ENCODE measurements around the gene TACC2.

TACC2 gene

DNA sequence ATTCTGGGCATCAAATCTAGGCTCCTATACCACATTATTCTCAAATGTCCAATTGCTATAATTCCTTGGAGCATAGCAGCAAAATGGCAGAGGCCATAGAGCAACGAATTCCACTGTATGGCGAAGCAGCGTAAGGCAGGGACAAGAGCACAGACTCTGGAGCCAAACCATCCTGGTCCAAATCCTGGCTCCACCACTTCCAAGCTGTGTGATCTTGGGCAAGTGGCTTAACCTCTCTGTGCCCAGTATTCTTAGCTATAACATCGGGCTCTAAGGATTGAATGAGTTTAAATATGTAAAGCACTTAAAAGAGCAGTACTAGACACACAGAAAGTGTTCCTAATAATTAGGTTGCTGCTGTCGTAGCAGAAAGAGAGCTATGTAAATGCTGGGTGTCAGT is 56.2 kb downstream of the TACC2 start:
- no peak overlapping the region for H2AFZ ChIP-seq (ENCODE audit: low read depth)
- H3K4me1 ChIP-seq (ENCODE audit: low read depth, poor library complexity, severe bottlenecking): no peaks in the 10 kb centered on the region
- H3K36me3 ChIP-seq (ENCODE audit: insufficient read depth): no peaks in the 10 kb centered on the region
- no peak overlapping the region for H3K9ac ChIP-seq
- TF ChIP-seq, protein P1, sequence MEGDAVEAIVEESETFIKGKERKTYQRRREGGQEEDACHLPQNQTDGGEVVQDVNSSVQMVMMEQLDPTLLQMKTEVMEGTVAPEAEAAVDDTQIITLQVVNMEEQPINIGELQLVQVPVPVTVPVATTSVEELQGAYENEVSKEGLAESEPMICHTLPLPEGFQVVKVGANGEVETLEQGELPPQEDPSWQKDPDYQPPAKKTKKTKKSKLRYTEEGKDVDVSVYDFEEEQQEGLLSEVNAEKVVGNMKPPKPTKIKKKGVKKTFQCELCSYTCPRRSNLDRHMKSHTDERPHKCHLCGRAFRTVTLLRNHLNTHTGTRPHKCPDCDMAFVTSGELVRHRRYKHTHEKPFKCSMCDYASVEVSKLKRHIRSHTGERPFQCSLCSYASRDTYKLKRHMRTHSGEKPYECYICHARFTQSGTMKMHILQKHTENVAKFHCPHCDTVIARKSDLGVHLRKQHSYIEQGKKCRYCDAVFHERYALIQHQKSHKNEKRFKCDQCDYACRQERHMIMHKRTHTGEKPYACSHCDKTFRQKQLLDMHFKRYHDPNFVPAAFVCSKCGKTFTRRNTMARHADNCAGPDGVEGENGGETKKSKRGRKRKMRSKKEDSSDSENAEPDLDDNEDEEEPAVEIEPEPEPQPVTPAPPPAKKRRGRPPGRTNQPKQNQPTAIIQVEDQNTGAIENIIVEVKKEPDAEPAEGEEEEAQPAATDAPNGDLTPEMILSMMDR (conservative IDR thresholded peaks at IDR 0.05; ENCODE audit: low read depth, low read length): no peak
- H3K4me3 ChIP-seq (IDR thresholded peaks at IDR 0.05; ENCODE audit: insufficient read depth, low read depth, low read length): no peak overlapping the region
- H3K27me3 ChIP-seq (ENCODE audit: insufficient read depth, low read depth): no peaks in the 10 kb centered on the region
- no peak overlapping the region for H3K27ac ChIP-seq
- no peaks in the 10 kb centered on the region for H4K20me1 ChIP-seq (ENCODE audit: insufficient read depth)
- H3K4me2 ChIP-seq: no peak overlapping the region
- H3K79me2 ChIP-seq (ENCODE audit: insufficient read depth, low read depth): no peaks in the 10 kb centered on the region

DNA sequence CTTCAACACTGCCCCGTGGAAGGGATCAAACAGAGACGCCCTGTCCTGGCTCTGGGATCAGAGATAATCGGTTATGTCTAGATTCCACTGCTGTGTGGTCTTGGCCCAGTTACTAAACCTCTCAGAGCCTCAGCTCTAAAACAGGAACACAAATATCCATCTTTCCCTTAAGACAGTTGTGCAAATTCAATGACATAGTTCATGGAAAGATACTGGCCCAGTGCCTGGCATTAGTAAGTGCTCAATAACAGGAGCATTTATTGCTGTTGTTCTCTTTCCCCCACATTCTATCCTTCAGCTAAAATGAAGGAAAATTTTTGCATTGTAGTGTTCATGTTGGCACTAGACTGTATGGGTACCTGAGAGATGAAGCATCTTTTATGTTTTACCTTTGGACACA is 58.6 kb downstream of the TACC2 start:
- Histone ChIP-seq H3K36me3 (ENCODE audit: insufficient read depth) (no peaks in the 10 kb centered on the region), H3K27me3 (ENCODE audit: insufficient read depth, low read depth) (no peaks in the 10 kb centered on the region), H2AFZ (ENCODE audit: low read depth) (no peak overlapping the region), H4K20me1 (ENCODE audit: insufficient read depth) (no peaks in the 10 kb centered on the region), H3K79me2 (ENCODE audit: insufficient read depth, low read depth) (no peaks in the 10 kb centered on the region), H3K4me2 (no peak overlapping the region), H3K4me3 (IDR thresholded peaks at IDR 0.05; ENCODE audit: insufficient read depth, low read depth, low read length) (no peak overlapping the region), H3K27ac (no peak overlapping the region), H3K9ac (no peak overlapping the region), H3K4me1 (ENCODE audit: low read depth, poor library complexity, severe bottlenecking) (no peaks in the 10 kb centered on the region)
- TF ChIP-seq, protein P1 (conservative IDR thresholded peaks at IDR 0.05; ENCODE audit: low read depth, low read length): no peak

DNA sequence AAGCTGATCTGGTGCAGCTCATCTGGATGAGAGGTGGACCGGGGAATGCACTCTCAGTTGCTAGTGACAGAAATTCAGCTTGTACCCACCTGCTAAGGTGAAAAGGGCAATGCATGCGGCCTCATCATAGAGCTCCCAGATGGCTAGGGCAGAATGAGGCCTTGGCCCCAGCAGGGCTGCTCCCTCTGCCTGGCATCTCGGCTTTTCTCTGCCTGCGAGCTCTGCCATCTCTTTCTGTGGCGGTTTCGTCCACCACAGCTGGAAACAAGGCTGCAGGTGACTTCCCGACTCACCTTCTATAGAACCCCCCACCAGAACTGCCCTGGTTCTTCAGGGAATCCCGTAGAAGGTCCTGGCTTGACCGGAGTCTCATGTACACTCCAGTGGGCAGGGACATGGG is 60.1 kb downstream of the TACC2 start:
- no peaks in the 10 kb centered on the region for H3K4me1 ChIP-seq (ENCODE audit: low read depth, poor library complexity, severe bottlenecking)
- no peak overlapping the region for H2AFZ ChIP-seq (ENCODE audit: low read depth)
- TF ChIP-seq, protein P1 (conservative IDR thresholded peaks at IDR 0.05; ENCODE audit: low read depth, low read length): no peak
- H3K9ac ChIP-seq: no peak overlapping the region
- no peak overlapping the region for H3K4me2 ChIP-seq
- H3K27me3 ChIP-seq (ENCODE audit: insufficient read depth, low read depth): no peaks in the 10 kb centered on the region
- no peaks in the 10 kb centered on the region for H3K36me3 ChIP-seq (ENCODE audit: insufficient read depth)
- no peak overlapping the region for H3K4me3 ChIP-seq (IDR thresholded peaks at IDR 0.05; ENCODE audit: insufficient read depth, low read depth, low read length)
- H4K20me1 ChIP-seq (ENCODE audit: insufficient read depth): no peaks in the 10 kb centered on the region
- no peaks in the 10 kb centered on the region for H3K79me2 ChIP-seq (ENCODE audit: insufficient read depth, low read depth)
- no peak overlapping the region for H3K27ac ChIP-seq

DNA sequence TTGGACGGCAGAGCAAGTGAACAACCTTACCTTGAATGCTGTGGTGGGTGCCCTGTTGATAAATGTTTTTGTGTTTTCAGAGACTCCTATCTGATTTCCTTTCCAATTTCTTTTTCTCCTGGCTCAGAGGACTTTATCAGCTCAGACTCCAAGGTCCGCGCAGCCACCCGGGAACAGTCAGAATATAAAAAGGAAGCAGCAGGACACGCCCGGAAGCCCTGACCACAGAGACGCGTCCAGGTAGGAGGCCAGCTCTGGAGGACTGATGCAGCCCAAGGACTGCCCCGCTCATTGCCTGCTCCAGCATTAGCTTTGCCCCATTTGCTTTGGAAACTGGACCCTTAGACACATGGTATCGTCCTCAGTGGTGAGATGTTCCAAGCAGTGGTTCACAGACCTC is 61.3 kb downstream of the TACC2 start:
- Histone ChIP-seq H3K4me1 (ENCODE audit: low read depth, poor library complexity, severe bottlenecking) (no peaks in the 10 kb centered on the region), H4K20me1 (ENCODE audit: insufficient read depth) (no peaks in the 10 kb centered on the region), H3K36me3 (ENCODE audit: insufficient read depth) (no peaks in the 10 kb centered on the region), H3K4me2 (no peak overlapping the region), H3K79me2 (ENCODE audit: insufficient read depth, low read depth) (no peaks in the 10 kb centered on the region), H3K27ac (no peak overlapping the region), H2AFZ (ENCODE audit: low read depth) (no peak overlapping the region), H3K9ac (no peak overlapping the region), H3K27me3 (ENCODE audit: insufficient read depth, low read depth) (no peaks in the 10 kb centered on the region), H3K4me3 (IDR thresholded peaks at IDR 0.05; ENCODE audit: insufficient read depth, low read depth, low read length) (no peak overlapping the region)
- TF ChIP-seq, protein P1 (conservative IDR thresholded peaks at IDR 0.05; ENCODE audit: low read depth, low read length): no peak

DNA sequence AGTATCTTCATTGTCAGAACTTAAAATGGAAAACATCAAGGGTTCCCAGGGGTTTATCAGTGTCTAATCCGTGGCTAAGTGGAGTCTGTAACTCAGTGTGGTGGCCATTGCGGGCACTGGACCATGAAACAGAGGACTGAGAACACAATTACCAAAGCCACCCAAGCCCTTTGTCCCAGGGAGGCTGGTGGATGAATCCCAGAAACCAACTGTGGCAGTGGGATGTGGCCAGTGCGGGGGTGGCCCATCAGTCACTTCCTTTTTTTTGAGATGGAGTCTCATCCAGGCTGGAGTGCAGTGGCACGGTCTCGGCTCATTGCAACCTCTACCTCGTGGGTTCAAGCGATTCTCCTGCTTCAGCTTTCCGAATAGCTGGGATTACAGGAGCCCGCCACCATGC is 61.8 kb downstream of the TACC2 start:
- Histone ChIP-seq H3K4me2 (no peak overlapping the region), H3K36me3 (ENCODE audit: insufficient read depth) (no peaks in the 10 kb centered on the region), H3K4me3 (IDR thresholded peaks at IDR 0.05; ENCODE audit: insufficient read depth, low read depth, low read length) (no peak overlapping the region), H2AFZ (ENCODE audit: low read depth) (no peak overlapping the region), H3K27ac (no peak overlapping the region), H3K9ac (no peak overlapping the region), H3K79me2 (ENCODE audit: insufficient read depth, low read depth) (no peaks in the 10 kb centered on the region), H4K20me1 (ENCODE audit: insufficient read depth) (no peaks in the 10 kb centered on the region), H3K27me3 (ENCODE audit: insufficient read depth, low read depth) (no peaks in the 10 kb centered on the region), H3K4me1 (ENCODE audit: low read depth, poor library complexity, severe bottlenecking) (no peaks in the 10 kb centered on the region)
- TF ChIP-seq, protein P1 (conservative IDR thresholded peaks at IDR 0.05; ENCODE audit: low read depth, low read length): no peak
